ENCODE measurements around the gene PAN3. TPM values are rescaled to one million over a fixed set of nuclear protein-coding genes. Genes with fewer than 3 reads are reported as not detected.

PAN3 gene
- total RNA-seq, 1 donor from 2014 or later = 34.5 TPM

DNA sequence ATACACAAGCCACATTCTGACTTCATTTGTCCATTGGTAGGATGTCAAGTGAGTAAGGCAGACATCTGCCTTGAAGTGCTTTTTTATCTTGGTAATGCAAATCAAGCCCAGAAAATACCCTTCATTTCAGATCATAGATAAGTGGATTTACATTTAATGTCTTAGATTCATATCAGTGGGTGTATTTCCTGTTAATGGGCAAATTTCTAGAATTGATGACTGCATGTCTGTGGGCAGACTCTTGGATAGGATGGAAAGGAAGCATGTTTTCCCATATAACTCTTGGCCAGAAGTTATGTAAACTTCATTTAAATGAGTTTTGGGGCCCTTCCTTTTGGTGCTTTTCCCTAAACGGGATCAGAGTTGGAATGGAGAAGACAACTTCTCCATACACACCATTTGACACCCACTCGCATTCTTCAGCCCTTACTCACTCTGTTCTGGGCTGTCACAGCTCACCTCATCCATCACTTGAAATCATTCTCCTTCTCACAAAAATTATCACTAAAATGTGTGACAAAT is 202.0 kb downstream of the PAN3 start:
- DNase-seq (ENCODE audit: low spot score in 2 of 2) = no peak
- intact Hi-C loops (cut with DNase I) = no loop called here
- Histone ChIP-seq H3K27me3 (no peaks in the 10 kb centered on the region), H3K4me1 (no peaks in the 10 kb centered on the region), H3K27ac (no peak overlapping the region), H3K9me3 (no peaks in the 10 kb centered on the region), H3K4me3 (no peak overlapping the region), H3K36me3 (no peaks in the 10 kb centered on the region)
- TF ChIP-seq, protein P1, sequence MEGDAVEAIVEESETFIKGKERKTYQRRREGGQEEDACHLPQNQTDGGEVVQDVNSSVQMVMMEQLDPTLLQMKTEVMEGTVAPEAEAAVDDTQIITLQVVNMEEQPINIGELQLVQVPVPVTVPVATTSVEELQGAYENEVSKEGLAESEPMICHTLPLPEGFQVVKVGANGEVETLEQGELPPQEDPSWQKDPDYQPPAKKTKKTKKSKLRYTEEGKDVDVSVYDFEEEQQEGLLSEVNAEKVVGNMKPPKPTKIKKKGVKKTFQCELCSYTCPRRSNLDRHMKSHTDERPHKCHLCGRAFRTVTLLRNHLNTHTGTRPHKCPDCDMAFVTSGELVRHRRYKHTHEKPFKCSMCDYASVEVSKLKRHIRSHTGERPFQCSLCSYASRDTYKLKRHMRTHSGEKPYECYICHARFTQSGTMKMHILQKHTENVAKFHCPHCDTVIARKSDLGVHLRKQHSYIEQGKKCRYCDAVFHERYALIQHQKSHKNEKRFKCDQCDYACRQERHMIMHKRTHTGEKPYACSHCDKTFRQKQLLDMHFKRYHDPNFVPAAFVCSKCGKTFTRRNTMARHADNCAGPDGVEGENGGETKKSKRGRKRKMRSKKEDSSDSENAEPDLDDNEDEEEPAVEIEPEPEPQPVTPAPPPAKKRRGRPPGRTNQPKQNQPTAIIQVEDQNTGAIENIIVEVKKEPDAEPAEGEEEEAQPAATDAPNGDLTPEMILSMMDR (IDR thresholded peaks at IDR 0.05) = no peak

DNA sequence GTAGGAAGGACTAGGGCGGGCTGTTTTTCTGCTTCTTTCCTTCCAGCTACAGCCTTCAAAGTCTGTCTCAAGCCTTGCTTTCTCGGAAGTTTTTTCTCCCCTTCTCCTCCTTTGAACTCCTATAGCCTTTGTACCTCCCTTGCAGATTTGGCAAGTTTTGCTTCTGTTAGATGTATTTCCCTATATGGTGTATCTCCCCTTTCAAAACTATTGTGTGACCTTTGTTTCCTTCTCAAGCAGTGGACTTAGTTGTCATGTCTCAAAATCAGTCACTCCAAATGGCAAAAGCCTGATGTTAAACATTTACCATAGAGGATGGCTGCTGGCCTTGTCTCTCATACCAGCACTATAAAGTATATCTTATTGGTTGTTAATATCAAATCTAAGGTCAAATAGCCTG is 203.9 kb downstream of the PAN3 start:
- Histone ChIP-seq H3K36me3 (no peaks in the 10 kb centered on the region), H3K4me1 (no peaks in the 10 kb centered on the region), H3K27me3 (no peaks in the 10 kb centered on the region), H3K4me3 (no peak overlapping the region), H3K27ac (no peak overlapping the region), H3K9me3 (no peaks in the 10 kb centered on the region)
- no peak for DNase-seq (ENCODE audit: low spot score in 2 of 2)
- TF ChIP-seq, protein P1 (IDR thresholded peaks at IDR 0.05) = no peak
- intact Hi-C loops (cut with DNase I) = no loop called here

DNA sequence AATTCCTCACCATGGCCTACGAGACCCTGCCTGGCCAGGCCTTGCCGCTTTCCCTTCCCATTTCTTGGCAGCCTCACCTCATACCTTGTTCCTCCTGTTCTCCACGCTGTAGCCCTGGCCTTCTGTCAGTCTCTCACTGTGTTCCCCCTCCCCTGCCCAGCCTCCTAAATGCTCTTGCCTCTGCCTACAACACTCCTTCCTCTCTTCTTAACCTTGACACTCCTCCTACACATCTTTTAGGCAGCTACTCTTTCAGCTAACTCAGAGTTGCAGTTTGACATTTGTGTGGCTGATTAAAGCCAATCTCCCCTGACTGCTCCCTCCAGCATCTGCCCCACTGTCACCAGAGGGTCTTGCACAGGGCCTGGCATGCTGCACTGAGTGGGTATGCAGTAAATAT is 205.8 kb downstream of the PAN3 start:
- Histone ChIP-seq H3K27me3 (no peaks in the 10 kb centered on the region), H3K4me1 (no peaks in the 10 kb centered on the region), H3K9me3 (no peaks in the 10 kb centered on the region), H3K36me3 (no peaks in the 10 kb centered on the region), H3K4me3 (no peak overlapping the region), H3K27ac (no peak overlapping the region)
- no peak for DNase-seq (ENCODE audit: low spot score in 2 of 2)
- TF ChIP-seq, protein P1 (IDR thresholded peaks at IDR 0.05) = no peak
- intact Hi-C loops (cut with DNase I) = no loop called here

Other genes starting within 250 kb of the PAN3 start
- gene PDX1, start 218.5 kb upstream of the PAN3 start, total RNA-seq = not detected
- not detected for gene CDX2, start 169.2 kb upstream of the PAN3 start, total RNA-seq
- gene URAD, start 149.9 kb upstream of the PAN3 start, total RNA-seq = not detected
- not detected for gene FLT3, start 38.0 kb upstream of the PAN3 start, total RNA-seq